Heart left ventricle (tissue), 16 donors: Measurements from ENCODE around the gene CDH23. TPM values are rescaled to one million over a fixed set of nuclear protein-coding genes. Genes with fewer than 3 reads are reported as not detected.

ENCODE experiments used
- ATAC-seq, 4 donors: fragments of 200-7000 bp; cut with Tn5 transposase; one replicate each; pipeline ENCODE4 v1.9.1; 2020 to 2022; ENCODE audit warnings: moderate library complexity in 4 of 4, mild to moderate bottlenecking in 3 of 4, moderate number of reproducible peaks in 1 of 4
- DNase-seq, 5 donors: peaks; one replicate each; pipeline ENCODE4 v3.0.0-alpha.2; 2020
- H3K27ac ChIP-seq, 12 donors: fragments of 200-600 bp; sonication (generic) in 4 of 12; one replicate each; pipeline versions ENCODE4 v1.5.0 to v1.8.0; 2016 to 2022; ENCODE audit warnings: mild to moderate bottlenecking in 2 of 12
- H3K27me3 ChIP-seq, 9 donors: fragments of 200-600 bp; sonication (generic) in 2 of 9; one replicate each; pipeline versions ENCODE4 v1.5.1 to v1.8.0; 2016 to 2022; ENCODE audit warnings: mild to moderate bottlenecking in 3 of 9
- H3K36me3 ChIP-seq, 9 donors: fragments of 200-600 bp; sonication (generic) in 2 of 9; one replicate each; pipeline versions ENCODE4 v1.5.0 to v1.8.0; 2018 to 2022; ENCODE audit warnings: mild to moderate bottlenecking in 2 of 9
- H3K4me1 ChIP-seq, 12 donors: fragments of 200-600 bp; sonication (generic) in 4 of 12; one replicate each; pipeline versions ENCODE4 v1.5.0 to v1.8.0; 2016 to 2022; ENCODE audit warnings: mild to moderate bottlenecking in 3 of 12
- H3K4me3 ChIP-seq, 12 donors: fragments of 200-600 bp; sonication (generic) in 4 of 12; one replicate each; pipeline versions ENCODE4 v1.5.0 to v1.8.0; 2017 to 2022; ENCODE audit warnings: mild to moderate bottlenecking in 9 of 12, moderate library complexity in 4 of 12
- H3K9me3 ChIP-seq, 12 donors: fragments of 200-600 bp; sonication (generic) in 4 of 12; one replicate each; pipeline versions ENCODE4 v1.5.0 to v1.8.0; 2016 to 2022; ENCODE audit warnings: mild to moderate bottlenecking in 1 of 12
- CTCF ChIP-seq, 12 donors: fragments of 200-600 bp; sonication (generic) in 4 of 12; IDR thresholded peaks; one replicate each; pipeline versions ENCODE4 v1.5.0 to v1.8.0; 2018 to 2022; ENCODE audit warnings: antibody characterized with exemption in 12 of 12, mild to moderate bottlenecking in 5 of 12
- POLR2A ChIP-seq, 2 donors: fragments of 450-650 bp; IDR thresholded peaks; one replicate each; pipeline ENCODE4 v1.6.1; 2017; ENCODE audit warnings: antibody characterized with exemption in 2 of 2, mild to moderate bottlenecking in 2 of 2, moderate library complexity in 2 of 2
- WGBS, 4 donors: extraction: QIAGEN DNeasy Blood & Tissue Kit in 2 of 4; methylation state at CpG; one replicate each; pipeline versions ENCODE4 v1.1.5 to v1.1.7; 2013 to 2018; 5-methylcytosine and 5-hydroxymethylcytosine counted together
- intact Hi-C, 10 donors: fragments of 100-400 bp; cut with DNase I; formaldehyde crosslinking; loops; one replicate each; pipeline versions ENCODE4 v1.11.1 to v1.14.2; 2022
- polyA plus RNA-seq, 2 donors: library from polyadenylated mRNA; stranded (reverse); fragments of 200-250 nt; gene quantifications; one replicate each; pipeline ENCODE4 v1.2.3, GENCODE V29; 2013
- total RNA-seq, 9 donors: library from RNA; depleted of rRNA in 2 of 9; stranded (reverse); fragments of >200 nt in 2 of 9; fragmentation: NEBNext Ultra II Directional in 3 of 9; extraction: Animal tissue kit (Norgen Biotek cat#: 25700) in 3 of 9; gene quantifications; one replicate each; pipeline versions ENCODE4 v1.1.0 to v1.2.4, GENCODE V29; 2016 to 2023
- donor health status: ischemic (EF 13 %, LVEDD 7.1; RV severe dilation, severe dysfunction).
- donor health status: healthy with polysubstance abuse.
- donor health status: DM: no; HTN: yes; CAD: no.
- donor health status: DM: no; HTN: no; CAD: no.
- donor health status: ischemic (EF 25% LVEDD 6.9; RV normal size, moderate dysfunction).
- donor health status: ischemic (EF 25% LVEDD 5.7; RV mildly dilated, moderate dysfunction).
- donor health status: healthy.
- donor health status: DM: yes; HTN: yes; CAD: no.
- donor health status: ischemic (EF 35%, LVEDD 5.7; RV mildly dilated, moderate dysfunction).
- donor health status: nonischemic (EF 11% LVEDD 7.7; RV severe dilation, severe dysfunction).
- donor health status: DM: yes; HTN: yes; CAD: no.
- donor health status: PGD.
- donor health status: ischemic (EF 29% LVEDD 5.4; RV normal size, mild dysfunction).
- donor health status: nonischemic (EF 23%, LVEDD 6.1; RV moderate dilation, normal function).

The CDH23 gene
- total and polyA plus RNA-seq, 11 donors: 1.2 to 8.6 (median 3.9) TPM

- Histone ChIP-seq H3K27me3 (no peaks in the 10 kb centered on the region), H3K27ac (no peak overlapping the region), H3K9me3 (no peaks in the 10 kb centered on the region), H3K4me3 (no peak overlapping the region), H3K36me3 (no peaks in the 10 kb centered on the region), H3K4me1 (peaks cover 0 to 7% (median 0%) of the 10 kb centered on the region in 12 donors)
- intact Hi-C loops: loop anchor here in 4 of 10 donors (10.0 kb wide), 2 partner anchors 251 to 261 kb away; partner anchors contain the start of gene SLC29A3 (in 3 of the 4)
- peak in 1 of 4 donors; percentile 5 for ATAC-seq
- no peak for DNase-seq
- TF ChIP-seq POLR2A (IDR thresholded peaks at IDR 0.05) (no peak), CTCF (IDR thresholded peaks at IDR 0.05) (no peak)
- 84 to 88% (median 86%) methylated on average over 14 to 16 of the region's 16 CpGs for WGBS, 4 donors
Observed at GRCh38 chr10:71575934-71576801, 179.4 kb downstream of the CDH23 start.

- DNase-seq: no peak
- intact Hi-C loops: loop anchor here in 4 of 10 donors (10.0 kb wide), 2 partner anchors 252 to 262 kb away; partner anchors contain the start of gene SLC29A3 (in 3 of the 4)
- Histone ChIP-seq H3K9me3 (no peaks in the 10 kb centered on the region), H3K4me3 (no peak overlapping the region), H3K36me3 (no peaks in the 10 kb centered on the region), H3K27ac (no peak overlapping the region), H3K27me3 (no peaks in the 10 kb centered on the region), H3K4me1 (peaks cover 0 to 7% (median 0%) of the 10 kb centered on the region in 12 donors)
- WGBS, 4 donors: 93 to 97% (median 95%) methylated on average over 9 of the region's 9 CpGs
- TF ChIP-seq CTCF (IDR thresholded peaks at IDR 0.05) (no peak), POLR2A (IDR thresholded peaks at IDR 0.05) (no peak)
- ATAC-seq: no peak
Observed at GRCh38 chr10:71576842-71577241, 180.1 kb downstream of the CDH23 start.

GRCh38 chr10:71577345-71577744 lies 180.6 kb downstream of the CDH23 start:
- intact Hi-C loops: loop anchor here in 4 of 10 donors (10.0 kb wide), 2 partner anchors 253 to 263 kb away; partner anchors contain the start of gene SLC29A3 (in 3 of the 4)
- WGBS, 4 donors: 86 to 96% (median 94%) methylated on average over 8 of the region's 8 CpGs
- TF ChIP-seq CTCF (IDR thresholded peaks at IDR 0.05): no peak
- no peak for TF ChIP-seq POLR2A (IDR thresholded peaks at IDR 0.05)
- Histone ChIP-seq H3K27ac (no peak overlapping the region), H3K9me3 (no peaks in the 10 kb centered on the region), H3K27me3 (no peaks in the 10 kb centered on the region), H3K4me1 (peaks cover 0 to 7% (median 0%) of the 10 kb centered on the region in 12 donors), H3K4me3 (no peak overlapping the region), H3K36me3 (no peaks in the 10 kb centered on the region)
- ATAC-seq (no peak), DNase-seq (peak in 1 of 5 donors; percentile 8)

GRCh38 chr10:71578069-71578468 lies 181.3 kb downstream of the CDH23 start:
- ATAC-seq (no peak), DNase-seq (no peak)
- Histone ChIP-seq H3K4me3 (no peak overlapping the region), H3K9me3 (no peaks in the 10 kb centered on the region), H3K36me3 (no peaks in the 10 kb centered on the region), H3K4me1 (peaks cover 0 to 7% (median 0%) of the 10 kb centered on the region in 12 donors), H3K27ac (no peak overlapping the region), H3K27me3 (no peaks in the 10 kb centered on the region)
- intact Hi-C loops: loop anchor here in 4 of 10 donors (10.0 kb wide), 2 partner anchors 253 to 263 kb away; partner anchors contain the start of gene SLC29A3 (in 3 of the 4)
- no peak for TF ChIP-seq CTCF (IDR thresholded peaks at IDR 0.05)
- TF ChIP-seq POLR2A (IDR thresholded peaks at IDR 0.05): no peak
- 75 to 84% (median 79%) methylated on average over 10 of the region's 10 CpGs for WGBS, 4 donors
